ENCODE data around the gene PDE6B. TPM values are rescaled to one million over a fixed set of nuclear protein-coding genes. Genes with fewer than 3 reads are reported as not detected.

Gene PDE6B
- total and polyA plus RNA-seq, 12 donors: 0.73 to 6.2 (median 3.6) TPM

DNA sequence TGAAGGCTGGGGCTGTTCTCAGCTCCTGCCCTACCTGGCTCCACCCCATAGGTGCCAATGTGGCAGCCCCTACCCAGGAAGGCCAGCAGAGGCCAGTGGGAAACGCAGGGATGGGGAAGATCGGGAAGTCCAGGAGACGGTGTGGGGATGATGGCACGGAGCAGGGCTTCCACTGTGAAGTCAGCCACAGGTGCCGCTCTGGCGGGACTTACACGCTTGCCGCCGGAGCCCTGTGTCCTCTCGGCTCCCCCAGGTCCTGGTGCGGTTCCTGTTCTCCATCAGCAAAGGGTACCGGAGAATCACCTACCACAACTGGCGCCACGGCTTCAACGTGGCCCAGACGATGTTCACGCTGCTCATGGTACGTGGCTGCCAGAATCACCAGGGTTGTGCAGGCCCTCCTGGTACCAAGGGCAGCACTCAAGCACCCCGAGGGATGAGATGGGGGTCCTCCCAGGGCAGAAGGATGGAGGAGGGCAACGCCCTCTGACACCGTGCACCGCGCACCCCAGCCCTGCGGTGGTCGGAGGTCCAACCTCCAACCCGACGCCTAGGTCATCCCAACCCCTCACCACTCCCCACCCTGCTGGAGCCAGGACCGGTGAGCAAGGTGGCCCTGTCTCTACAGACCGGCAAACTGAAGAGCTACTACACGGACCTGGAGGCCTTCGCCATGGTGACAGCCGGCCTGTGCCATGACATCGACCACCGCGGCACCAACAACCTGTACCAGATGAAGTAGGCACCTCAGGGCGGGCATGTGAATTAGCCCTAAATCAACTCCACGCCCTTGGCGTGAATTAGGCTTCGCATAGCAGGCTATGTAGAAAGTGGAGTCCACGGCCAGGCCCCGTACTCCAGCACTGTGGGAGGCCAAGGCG, 36.7 kb downstream of the PDE6B start:
- peaks cover 0 to 19% (median 8%) of the 10 kb centered on the region in 9 donors for H3K4me1 ChIP-seq
- H3K36me3 ChIP-seq: no peaks in the 10 kb centered on the region
- intact Hi-C loops (cut with DNase I): no loop called here
- no peak for ATAC-seq
- peaks cover 0 to 17% (median 2%) of the 10 kb centered on the region in 7 donors for H3K27me3 ChIP-seq
- 97% methylated on average over 42 of the region's 42 CpGs for WGBS, 2 donors
- H3K9me3 ChIP-seq: no peaks in the 10 kb centered on the region
- TF ChIP-seq, protein P1, sequence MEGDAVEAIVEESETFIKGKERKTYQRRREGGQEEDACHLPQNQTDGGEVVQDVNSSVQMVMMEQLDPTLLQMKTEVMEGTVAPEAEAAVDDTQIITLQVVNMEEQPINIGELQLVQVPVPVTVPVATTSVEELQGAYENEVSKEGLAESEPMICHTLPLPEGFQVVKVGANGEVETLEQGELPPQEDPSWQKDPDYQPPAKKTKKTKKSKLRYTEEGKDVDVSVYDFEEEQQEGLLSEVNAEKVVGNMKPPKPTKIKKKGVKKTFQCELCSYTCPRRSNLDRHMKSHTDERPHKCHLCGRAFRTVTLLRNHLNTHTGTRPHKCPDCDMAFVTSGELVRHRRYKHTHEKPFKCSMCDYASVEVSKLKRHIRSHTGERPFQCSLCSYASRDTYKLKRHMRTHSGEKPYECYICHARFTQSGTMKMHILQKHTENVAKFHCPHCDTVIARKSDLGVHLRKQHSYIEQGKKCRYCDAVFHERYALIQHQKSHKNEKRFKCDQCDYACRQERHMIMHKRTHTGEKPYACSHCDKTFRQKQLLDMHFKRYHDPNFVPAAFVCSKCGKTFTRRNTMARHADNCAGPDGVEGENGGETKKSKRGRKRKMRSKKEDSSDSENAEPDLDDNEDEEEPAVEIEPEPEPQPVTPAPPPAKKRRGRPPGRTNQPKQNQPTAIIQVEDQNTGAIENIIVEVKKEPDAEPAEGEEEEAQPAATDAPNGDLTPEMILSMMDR (IDR thresholded peaks at IDR 0.05): no peak
- no peak overlapping the region for H3K27ac ChIP-seq
- no peak for DNase-seq
- no peak overlapping the region for H3K4me3 ChIP-seq

DNA sequence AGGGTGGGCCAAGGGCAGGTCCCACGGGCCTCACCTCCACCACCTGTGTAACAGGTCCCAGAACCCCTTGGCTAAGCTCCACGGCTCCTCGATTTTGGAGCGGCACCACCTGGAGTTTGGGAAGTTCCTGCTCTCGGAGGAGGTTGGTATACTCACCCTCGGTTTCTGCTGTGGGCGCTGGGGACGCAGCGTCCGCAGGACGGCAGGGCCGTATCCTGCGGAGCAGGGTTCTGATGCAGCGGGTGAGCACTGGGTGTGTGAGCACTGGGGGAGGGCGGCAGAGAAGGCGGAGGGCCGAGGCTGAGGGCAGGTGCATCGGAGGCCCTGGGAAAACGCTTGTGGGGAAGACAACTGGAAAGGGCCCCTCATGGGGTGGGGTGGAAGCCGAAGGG, 37.7 kb downstream of the PDE6B start:
- Histone ChIP-seq H3K4me3 (peak overlapping the region; percentile 49 to 79 (median 70)), H3K4me1 (peaks cover 0 to 19% (median 8%) of the 10 kb centered on the region in 9 donors), H3K27me3 (peaks cover 0 to 17% (median 2%) of the 10 kb centered on the region in 7 donors), H3K9me3 (no peaks in the 10 kb centered on the region), H3K27ac (peak overlapping the region in 2 of 10 donors; percentile 67 to 83), H3K36me3 (no peaks in the 10 kb centered on the region)
- TF ChIP-seq, protein P1 (IDR thresholded peaks at IDR 0.05): no peak
- 44 to 54% methylated on average over 20 of the region's 20 CpGs for WGBS, 2 donors
- DNase-seq (no peak), ATAC-seq (peak in 2 of 8 donors; percentile 3 to 4)
- intact Hi-C loops (cut with DNase I): no loop called here

DNA sequence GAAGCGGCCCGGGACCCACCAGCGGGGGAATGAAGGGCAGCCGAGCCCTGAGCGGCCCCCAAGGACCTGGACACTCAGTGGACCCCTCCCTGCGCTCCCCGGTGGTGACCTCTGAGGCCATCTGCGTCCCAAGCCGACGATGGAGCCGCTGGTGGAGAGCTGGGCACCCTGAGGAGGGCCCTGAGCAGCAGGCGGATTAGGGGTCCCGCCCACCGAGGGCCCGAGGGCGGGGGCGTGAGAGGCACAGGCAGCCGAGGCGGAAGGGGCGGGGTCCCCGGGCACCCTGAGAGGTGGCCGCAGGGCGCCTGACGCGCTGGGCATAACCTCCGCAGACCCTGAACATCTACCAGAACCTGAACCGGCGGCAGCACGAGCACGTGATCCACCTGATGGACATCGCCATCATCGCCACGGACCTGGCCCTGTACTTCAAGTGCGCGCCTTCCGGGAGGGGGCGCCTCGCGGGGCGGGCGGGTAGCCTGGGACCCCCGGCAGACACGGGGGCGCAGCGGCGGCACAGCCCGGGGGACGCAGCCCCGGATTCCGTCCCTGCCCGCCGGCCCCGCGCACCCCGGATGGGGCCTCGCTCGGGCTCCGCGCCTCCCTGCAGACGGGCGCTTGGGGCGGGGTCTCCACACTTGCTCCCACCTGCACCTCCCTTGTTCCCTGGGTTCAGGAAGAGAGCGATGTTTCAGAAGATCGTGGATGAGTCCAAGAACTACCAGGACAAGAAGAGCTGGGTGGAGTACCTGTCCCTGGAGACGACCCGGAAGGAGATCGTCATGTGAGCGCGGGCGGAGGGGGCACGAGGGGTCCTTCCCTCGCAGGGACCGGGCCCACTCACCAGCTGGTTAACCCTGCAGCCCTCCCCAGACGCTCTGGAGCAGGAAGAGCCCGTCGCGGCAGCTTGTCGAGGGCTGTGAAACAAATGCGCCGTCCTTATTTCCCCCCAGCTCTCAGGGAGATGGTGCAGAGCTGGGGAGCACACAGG, 38.4 kb downstream of the PDE6B start:
- Histone ChIP-seq H3K4me3 (peak overlapping the region; percentile 49 to 79 (median 70)), H3K9me3 (no peaks in the 10 kb centered on the region), H3K27ac (peak overlapping the region in 4 of 10 donors; percentile 18 to 83 (median 53)), H3K36me3 (no peaks in the 10 kb centered on the region), H3K27me3 (peaks cover 0 to 17% (median 2%) of the 10 kb centered on the region in 7 donors), H3K4me1 (peaks cover 0 to 19% (median 8%) of the 10 kb centered on the region in 9 donors)
- ATAC-seq (peak; percentile 39 to 67 (median 48)), DNase-seq (peak in 1 of 2 donors; percentile 59)
- intact Hi-C loops (cut with DNase I): no loop called here
- TF ChIP-seq, protein P1 (IDR thresholded peaks at IDR 0.05): peak in 4 of 9 donors; percentile 14 to 29 (median 24)
- 3% methylated on average over 78 to 80 of the region's 80 CpGs for WGBS, 2 donors

DNA sequence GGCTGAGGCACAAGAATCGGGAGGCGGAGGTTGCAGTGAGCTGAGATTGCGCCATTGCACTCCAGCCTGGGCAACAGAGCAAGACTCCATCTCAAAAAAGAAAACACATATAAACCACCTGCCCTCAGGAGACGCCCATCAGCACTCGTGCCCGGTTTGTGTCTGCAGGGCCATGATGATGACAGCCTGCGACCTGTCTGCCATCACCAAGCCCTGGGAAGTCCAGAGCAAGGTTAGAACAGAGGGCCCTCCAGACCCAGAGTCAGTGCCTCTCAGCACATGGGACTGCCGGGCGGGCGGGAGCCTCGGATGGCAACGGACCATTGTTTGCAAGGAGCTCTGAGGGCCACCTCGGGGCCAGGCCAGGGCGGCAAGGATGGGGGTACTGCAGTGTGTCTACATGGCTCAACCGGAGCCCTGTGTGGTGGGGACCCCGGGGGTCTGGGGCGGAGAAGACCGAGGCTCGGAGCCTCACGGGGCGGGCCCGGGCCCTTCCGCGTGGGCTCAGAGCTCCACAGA, 39.4 kb downstream of the PDE6B start:
- H3K4me3 ChIP-seq: peak overlapping the region in 1 of 10 donors; percentile 75
- H3K27me3 ChIP-seq: peaks cover 0 to 17% (median 2%) of the 10 kb centered on the region in 7 donors
- no peak for ATAC-seq
- H3K36me3 ChIP-seq: no peaks in the 10 kb centered on the region
- peaks cover 0 to 19% (median 8%) of the 10 kb centered on the region in 9 donors for H3K4me1 ChIP-seq
- peak in 1 of 2 donors; percentile 11 for DNase-seq
- TF ChIP-seq, protein P1 (IDR thresholded peaks at IDR 0.05): no peak
- intact Hi-C loops (cut with DNase I): no loop called here
- H3K27ac ChIP-seq: no peak overlapping the region
- 95 to 96% methylated on average over 24 of the region's 24 CpGs for WGBS, 2 donors
- H3K9me3 ChIP-seq: no peaks in the 10 kb centered on the region

Measured in heart right ventricle (tissue), 16 donors.